ENCODE data around the gene SRRM3.
"Not testable (repeated sequence)": the region's sequence is repeated elsewhere in the genome, so short reads cannot be mapped to it uniquely, and the experiment has no call there.

The SRRM3 gene, protein sequence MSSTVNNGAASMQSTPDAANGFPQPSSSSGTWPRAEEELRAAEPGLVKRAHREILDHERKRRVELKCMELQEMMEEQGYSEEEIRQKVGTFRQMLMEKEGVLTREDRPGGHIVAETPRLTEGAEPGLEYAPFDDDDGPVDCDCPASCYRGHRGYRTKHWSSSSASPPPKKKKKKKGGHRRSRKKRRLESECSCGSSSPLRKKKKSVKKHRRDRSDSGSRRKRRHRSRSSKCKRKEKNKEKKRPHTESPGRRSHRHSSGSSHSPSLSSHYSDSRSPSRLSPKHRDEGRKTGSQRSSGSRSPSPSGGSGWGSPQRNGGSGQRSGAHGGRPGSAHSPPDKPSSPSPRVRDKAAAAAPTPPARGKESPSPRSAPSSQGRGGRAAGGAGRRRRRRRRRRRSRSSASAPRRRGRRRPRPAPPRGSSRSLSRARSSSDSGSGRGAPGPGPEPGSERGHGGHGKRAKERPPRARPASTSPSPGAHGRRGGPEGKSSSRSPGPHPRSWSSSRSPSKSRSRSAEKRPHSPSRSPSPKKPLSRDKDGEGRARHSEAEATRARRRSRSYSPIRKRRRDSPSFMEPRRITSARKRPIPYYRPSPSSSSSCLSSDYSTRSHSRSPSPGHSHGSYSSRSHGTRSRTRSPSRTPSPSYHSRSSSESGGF

DNA sequence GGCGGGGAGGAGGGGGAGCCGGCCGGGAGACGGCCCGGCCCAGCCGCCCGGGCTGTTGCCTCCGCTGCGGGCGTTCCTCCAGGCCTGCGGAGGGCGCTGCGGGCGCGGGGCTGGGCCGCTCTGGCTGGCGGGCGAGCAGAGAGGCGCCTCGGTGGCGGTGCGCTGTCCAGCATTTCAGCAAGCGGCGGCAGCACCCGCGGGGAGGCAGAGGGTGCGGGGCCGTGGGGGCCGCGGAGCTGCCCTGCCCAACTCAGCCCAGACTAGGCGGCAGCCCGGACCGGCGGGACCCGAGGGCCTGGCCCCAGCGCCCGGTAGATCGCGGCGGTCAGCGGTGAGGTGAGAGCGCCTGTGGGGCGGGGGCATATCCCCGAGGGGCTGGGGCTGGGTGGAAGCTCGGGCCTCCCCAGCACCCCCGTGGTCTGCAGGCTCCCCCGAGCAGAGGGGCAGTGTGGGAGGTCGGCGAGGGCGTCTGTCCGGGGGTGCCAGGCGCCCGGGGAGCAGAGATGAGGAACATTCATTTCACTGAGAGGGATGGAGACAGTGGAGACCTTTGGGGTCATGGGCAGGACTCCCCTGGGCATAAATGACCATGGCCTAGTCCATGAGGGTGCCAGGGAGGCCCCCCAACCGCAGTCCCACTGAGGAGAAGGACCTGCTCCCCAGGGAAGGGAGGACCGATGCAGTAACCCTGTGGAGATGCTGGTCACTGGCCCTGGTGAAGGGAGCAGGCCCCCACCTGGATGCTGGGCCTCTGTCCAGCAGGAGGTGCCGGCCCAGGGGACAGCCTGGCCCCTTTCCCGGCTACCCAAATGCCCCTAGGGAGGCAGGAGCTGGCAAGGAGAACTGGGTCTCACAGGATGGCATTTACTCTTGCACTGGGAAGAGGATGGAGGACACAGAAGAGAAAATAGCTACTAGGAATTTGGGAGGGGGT, at the start of gene SRRM3:
TSS of gene SRRM3 (plus strand) at position 165 of the 934 bp plus-strand sequence. CDS start 33,171 bp downstream, outside the sequence.
- peak; percentile 35 for DNase-seq (ENCODE audit: low read depth)

DNA sequence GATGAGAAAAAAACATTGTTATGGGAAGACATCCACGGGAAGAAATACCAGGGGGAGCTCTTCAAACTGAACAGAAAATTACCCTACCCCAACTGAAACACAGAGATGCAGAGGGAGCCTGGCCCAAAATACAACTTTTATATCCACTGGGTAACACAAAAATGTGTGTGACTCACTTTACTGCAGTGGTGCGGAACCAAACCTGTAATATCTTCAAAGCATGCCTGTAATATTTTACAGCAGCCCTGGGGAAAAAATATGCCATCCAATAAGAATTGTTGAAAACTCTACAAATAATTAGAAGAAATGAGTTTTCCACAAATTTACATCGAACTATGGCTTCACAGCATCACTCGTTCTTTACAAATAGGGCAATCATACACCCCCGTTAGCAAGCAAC, 49.8 kb upstream of the SRRM3 start:
- DNase-seq (ENCODE audit: low read depth) = no peak

DNA sequence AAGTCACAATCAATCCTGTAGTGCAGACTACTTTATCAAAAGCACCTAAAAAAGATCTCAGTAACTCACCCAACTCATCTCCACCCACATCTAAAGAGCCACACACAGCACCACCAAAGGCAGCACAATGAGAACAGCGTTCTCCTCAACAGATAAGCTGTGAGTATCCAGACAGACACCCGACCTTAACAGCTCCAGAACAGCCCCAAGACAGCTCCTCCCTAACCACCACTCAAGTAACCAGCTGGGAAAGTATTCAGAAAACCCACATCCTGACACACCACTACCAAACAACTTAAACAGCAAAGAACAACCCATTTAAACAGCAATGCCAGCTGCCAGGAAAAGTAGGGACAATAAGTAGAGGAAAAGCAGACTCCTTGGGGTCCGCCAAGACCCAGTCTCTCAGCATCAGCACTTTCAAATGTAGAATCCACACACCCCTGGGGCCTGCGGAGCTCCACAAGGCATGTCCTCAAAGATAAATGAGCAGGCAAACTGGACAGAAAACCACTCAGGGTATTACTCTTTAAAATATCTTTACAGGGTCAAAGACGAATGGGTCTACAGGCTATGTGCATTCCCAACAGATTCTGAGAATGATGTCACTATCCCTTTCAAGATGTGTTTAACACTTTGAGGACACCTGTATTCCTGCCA, 48.0 kb upstream of the SRRM3 start:
- not testable (repeated sequence) for DNase-seq (ENCODE audit: low read depth)

DNA sequence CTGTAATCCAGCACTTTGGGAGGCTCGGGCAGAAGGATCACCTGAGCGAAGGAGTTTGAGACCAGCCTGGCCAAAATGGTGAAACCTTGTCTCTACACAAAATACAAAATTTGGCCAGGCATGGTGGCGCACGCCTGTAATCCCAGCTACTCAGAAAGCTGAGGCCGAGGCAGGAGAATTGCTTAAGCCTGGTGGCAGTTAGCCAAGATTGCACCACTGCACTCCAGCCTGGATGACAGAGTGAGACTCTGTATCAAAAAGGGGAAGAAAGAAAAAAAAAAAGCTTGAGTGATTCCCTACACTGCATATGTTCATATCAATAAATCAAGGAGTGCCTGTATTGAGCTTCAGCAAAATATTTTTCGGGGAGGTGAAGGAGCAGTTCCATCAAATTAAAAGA, 45.8 kb upstream of the SRRM3 start:
- peak; percentile 37 for DNase-seq (ENCODE audit: low read depth)

DNA sequence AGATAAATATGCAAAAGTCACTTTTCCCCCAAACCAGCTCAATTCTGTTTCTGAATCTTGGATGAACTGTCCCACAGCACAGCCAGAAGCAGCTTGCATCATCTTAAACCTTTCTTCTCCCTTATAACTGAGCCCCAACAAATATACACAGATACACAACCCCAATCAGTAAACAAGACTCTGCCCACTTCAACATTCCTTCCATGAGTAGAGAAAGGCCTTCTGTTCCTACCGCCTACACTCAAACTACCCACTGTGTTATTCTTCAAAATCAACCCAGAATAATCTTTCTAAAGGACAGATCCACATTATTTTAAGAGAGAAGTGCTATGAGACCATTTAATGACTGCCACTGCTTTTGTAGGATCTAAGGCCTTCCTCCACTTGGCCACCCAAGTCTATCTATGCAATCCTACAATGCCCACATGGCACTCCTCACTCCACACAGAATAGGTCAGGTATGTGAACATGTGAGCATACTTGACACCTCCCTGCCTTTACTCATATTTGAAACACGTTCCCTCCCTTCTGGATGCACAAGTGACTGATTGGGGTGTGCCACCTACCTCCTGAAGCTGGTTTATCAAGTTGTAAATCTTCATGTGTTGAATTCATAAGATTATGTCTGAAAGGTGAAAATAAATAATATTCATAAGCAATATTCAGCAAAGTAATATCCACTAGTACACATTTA, 44.6 kb upstream of the SRRM3 start:
- DNase-seq (ENCODE audit: low read depth) = not testable (repeated sequence)

DNA sequence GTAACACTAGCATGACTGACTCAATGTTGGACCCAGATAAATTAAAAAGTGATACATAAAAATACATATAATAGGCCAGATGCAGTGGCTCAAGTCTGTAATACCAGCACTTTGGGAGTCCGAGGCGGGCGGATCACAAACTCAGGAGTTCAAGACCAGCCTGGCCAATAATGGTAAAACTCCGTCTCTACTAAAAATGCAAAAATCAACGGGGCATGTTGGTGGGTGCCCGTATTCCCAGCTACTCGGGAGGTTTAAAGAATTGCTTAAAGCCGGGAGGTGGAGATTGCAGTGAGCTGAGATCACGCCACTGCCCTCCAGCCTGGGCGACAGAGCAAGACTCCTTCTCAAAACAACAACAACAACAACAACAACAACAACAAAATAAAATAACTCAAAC, 43.3 kb upstream of the SRRM3 start:
- not testable (repeated sequence) for DNase-seq (ENCODE audit: low read depth)

DNA sequence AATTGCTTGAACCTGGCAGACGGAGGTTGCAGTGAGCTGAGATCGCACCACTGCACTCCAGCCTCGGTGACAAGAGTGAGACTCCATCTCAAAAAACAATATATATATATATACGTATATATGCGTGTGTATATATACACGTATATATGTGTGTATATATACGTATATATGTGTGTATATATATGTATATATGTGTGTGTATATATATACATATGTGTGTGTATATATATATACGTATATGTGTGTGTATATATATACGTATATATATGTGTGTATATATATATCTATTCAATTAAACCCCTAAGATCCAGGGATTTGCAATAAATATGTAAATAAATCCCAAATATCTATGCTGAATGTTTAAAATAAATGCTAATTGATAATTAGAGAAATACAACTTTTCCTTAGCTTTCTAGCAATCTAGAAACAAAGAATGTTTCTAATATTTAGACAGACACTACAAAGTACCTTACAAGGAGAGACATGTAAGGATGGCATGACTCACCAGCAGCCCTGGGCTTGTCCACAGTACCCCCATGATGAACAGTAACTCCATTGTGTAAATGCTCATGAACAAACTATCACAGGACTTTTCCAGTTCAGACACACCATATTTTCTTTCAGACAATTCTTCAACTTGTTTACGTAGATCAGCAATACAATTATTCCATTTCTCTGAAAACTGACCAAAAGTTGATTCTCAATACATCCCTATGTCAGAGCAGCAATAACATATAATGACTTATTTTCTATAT, 39.1 kb upstream of the SRRM3 start:
- not testable (repeated sequence) for DNase-seq (ENCODE audit: low read depth)

DNA sequence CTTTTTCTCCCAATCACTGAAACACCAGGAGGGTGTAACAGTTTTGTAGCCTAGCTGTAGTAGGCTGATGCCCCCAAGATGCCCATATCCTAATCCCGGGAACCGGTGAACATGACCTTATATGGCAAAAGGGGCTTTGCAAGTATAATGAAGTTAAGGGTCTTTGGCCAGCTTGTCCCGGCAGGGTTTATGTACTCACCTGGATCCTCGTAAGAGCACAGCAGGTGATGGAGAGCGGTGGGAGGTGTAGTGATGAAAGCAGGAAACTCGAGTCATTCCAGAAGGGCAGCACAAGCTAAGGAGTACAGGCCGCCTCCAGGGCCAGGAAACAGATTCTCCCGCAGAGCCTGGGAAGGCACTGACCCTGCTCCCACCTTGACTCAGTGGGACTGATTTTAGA, 37.9 kb upstream of the SRRM3 start:
- not testable (repeated sequence) for DNase-seq (ENCODE audit: low read depth)

DNA sequence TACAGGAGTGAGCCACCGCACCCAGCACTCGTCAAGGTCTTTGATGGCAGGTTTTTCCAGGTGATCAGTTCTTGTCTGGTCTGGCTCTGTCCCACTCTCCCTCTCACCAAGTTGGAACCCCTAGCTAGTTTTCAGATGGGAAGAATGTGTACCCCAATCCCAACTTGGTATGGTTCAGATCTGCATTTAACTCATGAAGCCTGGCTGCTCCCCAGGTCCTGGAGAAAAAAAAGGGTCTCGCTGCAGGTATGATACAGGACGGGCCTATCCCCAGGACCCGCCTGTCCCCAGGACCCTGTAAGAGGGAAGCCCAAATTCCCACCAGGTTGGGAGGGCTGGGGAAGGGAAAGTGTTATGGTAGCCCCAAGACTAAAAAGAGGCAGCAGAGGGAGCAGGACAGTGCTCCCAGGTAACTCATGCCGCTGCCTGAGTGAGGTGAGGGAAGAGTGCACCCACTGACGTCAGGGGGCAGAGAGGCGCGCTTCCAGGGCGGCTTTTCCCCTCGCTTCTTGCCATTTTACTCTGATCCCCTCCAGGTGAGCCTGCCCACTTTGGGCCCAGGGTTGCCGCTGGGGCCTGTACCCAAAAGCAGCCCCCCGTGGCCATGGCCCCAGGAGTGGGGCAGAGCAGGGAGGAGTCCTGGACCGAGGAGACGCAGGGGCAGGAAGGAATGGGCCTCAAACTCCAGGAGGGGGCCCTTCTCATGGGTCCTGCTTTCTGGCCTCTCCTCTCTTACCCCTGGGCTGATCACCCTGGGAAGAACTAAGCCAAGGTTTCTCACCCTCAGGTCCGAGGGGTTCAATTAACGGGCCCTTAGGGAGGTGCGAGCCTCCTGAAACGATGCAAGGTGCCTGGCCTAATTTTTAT, 36.4 kb upstream of the SRRM3 start:
- no peak for DNase-seq (ENCODE audit: low read depth)

DNA sequence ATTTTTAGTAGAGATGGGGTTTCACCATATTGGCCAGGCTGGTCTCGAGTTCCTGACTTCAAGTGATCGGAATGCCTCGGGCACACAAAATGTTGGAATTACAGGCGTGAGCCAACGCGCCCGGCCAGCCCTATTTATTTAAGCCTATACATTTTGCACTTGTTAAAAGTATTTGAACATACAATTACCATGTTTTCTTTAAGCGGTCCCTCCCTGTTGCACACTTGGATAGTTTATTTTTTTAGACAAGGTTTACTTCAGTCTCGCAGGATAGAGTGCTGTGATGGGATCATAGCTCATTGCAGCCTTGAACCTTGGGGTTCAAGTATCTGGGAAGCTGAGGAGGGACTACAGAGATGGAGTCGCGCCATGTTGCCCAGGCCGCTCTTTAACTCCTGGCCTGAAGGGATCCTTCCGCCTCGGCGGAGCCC, 35.7 kb upstream of the SRRM3 start:
- no peak for DNase-seq (ENCODE audit: low read depth)

DNA sequence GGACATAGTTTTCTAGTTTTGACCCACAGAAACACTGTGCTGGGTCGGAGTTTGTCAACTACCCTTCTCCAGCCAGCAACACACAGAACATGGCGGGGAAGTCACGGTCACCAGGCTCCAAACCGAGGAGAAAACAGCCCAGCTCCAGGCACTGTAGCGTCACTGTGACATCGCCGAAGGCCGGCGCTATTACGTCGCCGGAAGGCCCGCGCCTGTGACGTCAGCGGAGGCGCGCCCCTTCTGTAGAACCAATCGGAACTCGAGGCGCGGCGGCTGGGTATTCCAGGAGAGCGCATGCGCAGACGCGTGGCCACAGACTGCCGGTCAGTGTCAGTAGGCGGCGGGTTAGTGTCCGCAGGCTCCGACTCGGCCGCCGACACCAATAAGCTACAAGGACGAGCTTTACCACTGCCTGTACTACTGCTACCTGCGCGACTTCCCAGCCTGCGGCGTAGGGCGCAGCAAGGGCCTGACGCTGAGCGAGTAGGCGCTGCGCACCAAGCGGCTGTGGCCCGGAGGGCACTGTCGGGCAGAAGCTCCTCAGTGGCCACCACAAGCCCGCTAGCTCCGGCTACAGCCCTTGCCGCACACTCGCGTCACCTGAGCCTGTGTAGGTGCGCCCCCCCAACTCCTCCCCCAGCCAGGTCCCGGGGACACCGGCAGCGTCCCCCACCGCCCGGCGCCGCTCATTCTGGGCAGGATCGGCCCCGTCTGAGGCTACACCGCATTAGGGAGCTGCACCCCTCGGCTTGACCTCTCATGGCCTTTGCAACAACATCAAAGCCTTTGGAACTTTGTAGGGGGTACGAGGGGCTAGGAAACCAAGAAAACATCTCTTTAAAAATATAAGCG, 35.1 kb upstream of the SRRM3 start:
- DNase-seq (ENCODE audit: low read depth) = peak; percentile 95

DNA sequence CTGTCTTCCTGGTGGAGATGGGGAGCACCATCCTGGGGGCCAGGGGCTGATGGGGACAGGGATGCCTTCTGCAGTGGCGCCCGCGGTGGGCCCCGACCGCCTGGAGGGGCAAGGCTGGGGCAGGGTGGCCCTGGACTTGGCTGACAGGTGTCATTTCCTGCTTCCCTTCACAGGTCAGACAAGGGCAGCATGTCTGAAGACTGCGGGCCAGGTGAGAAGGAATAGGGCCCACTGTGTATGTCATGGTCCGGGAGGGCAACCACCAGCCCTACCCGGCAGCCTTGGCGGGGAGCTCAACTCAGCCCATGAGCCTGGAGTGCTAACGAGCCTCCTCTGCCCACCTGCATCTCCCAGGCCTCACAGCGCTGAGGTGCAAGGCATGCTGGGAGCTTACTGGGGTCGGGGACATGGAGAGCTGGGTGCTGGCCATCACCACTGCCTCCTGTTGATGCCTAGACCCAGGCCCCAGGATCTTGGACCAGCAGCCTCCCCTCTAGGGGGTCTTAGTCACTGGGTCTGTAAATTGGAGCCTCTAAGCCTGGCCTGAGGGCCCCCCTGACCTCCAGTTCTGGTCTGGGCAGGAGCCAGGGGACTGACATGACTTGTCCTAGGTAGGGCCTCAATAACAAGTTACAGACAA, 28.0 kb upstream of the SRRM3 start:
- DNase-seq (ENCODE audit: low read depth) = no peak

DNA sequence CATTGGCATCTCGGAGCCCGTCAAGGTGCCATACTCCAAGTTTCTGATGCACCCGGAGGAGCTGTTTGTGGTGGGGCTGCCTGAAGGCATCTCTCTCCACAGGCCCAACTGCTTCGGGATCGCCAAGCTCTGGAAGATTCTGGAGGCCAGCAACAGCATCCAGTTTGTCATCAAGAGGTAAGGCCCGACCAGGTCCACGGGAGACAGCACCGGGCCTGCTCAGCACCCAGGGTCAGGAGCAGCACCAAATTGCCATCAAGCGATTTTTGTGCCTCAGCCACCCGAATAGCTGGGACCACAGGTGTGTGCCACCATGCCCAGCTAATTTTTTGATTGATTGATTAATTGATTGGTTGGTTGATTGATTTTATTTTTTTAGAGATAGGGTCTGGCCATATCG, 24.7 kb upstream of the SRRM3 start:
- not testable (repeated sequence) for DNase-seq (ENCODE audit: low read depth)

DNA sequence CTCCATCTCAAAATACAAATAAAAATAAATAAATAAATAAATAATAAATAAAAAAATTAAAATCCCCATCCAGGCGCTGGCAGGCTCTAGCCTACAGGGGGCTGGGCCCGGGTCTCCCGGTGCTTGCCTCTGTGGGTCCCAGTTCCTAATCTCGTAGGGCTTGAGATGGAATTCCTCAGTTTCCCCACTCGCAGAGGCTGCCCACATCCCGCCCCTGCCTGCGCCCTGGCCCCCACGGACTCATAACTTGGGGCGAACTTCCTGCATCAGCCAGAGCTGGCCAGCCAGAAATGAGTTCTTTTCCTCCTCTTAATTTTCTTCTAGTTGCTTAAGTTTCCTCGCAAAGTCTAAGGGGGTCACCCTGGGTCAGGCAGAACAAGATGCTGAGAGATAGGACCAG, 22.0 kb upstream of the SRRM3 start:
- no peak for DNase-seq (ENCODE audit: low read depth)

DNA sequence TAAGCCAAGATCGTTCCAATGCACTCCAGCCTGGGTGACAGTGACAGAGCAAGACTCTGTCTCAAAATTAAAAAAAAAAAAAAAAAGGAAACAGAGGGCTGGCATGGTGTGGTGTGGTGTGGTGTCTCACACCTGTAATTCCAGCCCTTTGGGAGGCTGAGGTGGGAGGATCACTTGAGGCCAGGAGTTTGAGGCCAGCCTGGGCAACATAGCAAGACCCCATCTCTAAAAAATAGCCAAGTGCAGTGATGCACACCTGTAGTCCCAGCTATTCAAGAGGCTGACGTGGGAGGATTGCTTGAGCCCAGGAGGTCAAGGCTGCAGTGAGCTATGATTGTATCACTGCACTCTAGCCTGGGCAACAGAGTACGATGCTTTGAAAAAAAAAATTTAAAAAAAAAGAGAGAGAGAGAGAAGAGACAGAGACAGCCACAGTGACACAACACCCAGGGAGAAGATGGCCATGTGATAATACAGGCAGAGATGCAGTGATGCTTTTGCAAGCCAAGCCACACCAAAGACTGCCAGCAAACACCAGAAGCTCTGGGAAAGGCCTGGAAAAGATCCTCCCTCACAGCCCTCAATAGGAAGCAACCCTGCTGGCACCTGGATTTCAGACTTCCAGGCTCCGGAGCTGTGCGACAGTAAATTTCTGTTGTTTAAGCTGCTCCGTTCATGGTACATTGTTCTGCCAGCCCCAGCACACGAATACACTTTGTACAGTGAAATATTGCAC, 19.3 kb upstream of the SRRM3 start:
- no peak for DNase-seq (ENCODE audit: low read depth)

DNA sequence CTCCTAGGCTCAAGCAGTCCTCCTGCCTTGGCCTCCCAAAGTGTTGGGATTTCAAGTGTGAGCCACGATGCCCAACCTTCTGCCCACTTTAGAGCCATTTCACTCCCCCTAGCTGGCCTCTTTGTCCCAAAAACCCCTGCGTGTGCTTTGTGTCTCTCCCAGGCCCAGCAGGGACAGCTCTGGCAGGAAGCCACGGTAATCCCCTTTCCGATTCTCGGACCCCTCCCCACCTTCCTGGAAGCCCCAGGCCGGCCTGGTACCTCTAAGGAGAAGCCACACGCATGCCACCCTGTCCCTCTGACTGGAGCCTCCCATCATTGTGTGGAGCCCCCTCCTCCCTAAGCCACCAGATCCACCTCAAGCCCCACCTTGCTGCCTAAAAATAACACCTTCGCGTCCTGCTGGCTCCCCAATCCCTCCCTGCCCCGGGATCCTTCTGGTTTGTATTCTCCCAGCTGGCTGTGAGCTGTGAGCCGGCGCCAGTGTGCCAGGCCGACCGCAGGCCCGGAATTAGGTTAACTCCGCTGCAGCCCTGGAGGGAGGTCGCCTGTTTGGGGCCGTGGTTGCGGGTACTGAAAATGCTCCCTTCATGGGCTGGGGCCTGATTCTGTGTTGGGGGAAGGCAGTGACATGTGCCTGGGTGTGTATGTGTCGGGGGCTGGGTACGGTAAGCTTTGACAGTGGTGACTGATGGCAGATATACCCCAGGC, 16.4 kb upstream of the SRRM3 start:
- DNase-seq (ENCODE audit: low read depth) = no peak

DNA sequence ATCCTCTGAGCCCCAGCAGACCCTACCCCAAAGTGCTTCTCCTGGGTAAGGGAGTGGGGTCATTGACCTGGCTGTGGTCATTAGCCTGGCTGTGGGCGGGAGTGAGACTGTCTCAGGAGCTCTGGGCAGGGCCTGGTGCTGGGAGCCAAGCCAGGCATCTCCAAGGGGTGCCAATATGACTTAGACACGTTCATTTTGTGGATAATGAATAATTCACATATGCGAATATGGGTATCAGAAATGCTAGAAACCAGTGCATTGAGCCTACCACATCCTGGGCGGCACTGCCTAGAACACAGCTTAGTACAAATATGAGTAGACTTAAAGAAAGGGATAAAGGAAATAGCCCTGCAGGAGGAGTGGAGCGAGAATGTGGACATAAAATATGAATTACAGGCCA, 14.4 kb upstream of the SRRM3 start:
- DNase-seq (ENCODE audit: low read depth) = no peak

Measured in fibroblast of the conjunctiva (primary cell).